HL-60 (cell line): ENCODE data around the gene EIF4EBP2.

Experiments
- DNase-seq, 2 experiments: peaks; one replicate each; pipeline ENCODE4 v3.0.0-alpha.2; 2010 to 2020; ENCODE audit warnings: low read depth in 1 of 2, low spot score in 1 of 2
- H3K27ac ChIP-seq: fragments of 250-450 bp; sonication (Bioruptor Pico); replicated peaks from 2 replicates; pipeline ENCODE4 v1.5.1; 2020; ENCODE audit warnings: mild to moderate bottlenecking, moderate library complexity
- H3K27me3 ChIP-seq: fragments of 250-450 bp; sonication (Bioruptor Pico); 2 replicates; pipeline ENCODE4 v1.5.1; 2021; ENCODE audit warnings: mild to moderate bottlenecking, moderate library complexity; ENCODE audit not compliant: insufficient read depth, poor library complexity, severe bottlenecking
- H3K4me3 ChIP-seq: replicated peaks from 2 replicates; pipeline ENCODE4 v1.5.1; 2011; ENCODE audit warnings: mild to moderate bottlenecking, control low read depth, low read length; ENCODE audit not compliant: insufficient read depth
- GABPA ChIP-seq: IDR thresholded peaks from 2 replicates; pipeline ENCODE4 v1.6.1; 2012; ENCODE audit warnings: low read depth
- POLR2AphosphoS5 ChIP-seq: IDR thresholded peaks from 2 replicates; pipeline ENCODE4 v1.6.1; 2012; ENCODE audit warnings: low read depth
- SPI1 ChIP-seq: IDR thresholded peaks from 2 replicates; pipeline ENCODE4 v1.6.1; 2012; ENCODE audit warnings: low read depth, mild to moderate bottlenecking, borderline replicate concordance
- TF ChIP-seq, protein P1 (sequence below): IDR thresholded peaks from one replicate; pipeline ENCODE4 v1.5.1; 2011; ENCODE audit warnings: low read length, control low read depth, inconsistent platforms; ENCODE audit not compliant: insufficient read depth
- TF ChIP-seq, protein P2 (sequence below): IDR thresholded peaks from 2 replicates; pipeline ENCODE4 v1.6.1; 2012; ENCODE audit warnings: low read depth; ENCODE audit not compliant: insufficient replicate concordance

EIF4EBP2 gene

DNA sequence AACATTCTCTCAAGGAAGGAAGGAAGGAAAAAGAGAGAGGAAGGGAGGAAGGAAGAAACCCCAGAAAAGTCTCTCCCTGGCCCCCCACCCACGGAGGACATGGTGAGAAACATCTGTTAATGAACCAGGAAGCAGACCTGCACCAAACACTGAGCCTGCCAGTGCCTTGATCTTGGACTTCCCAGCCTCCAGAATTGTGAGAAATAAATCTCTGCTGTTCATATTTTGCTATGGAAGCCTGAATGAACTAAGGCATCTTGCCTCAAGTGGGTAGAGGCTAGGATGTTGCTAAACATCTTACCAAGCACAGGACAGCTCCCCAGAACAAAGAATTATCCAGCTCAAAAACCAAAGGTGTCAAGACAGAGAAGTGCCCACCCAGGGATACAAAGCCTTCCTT, 40.7 kb upstream of the EIF4EBP2 start:
- DNase-seq = no peak
- Histone ChIP-seq H3K27ac (no peak overlapping the region), H3K4me3 (no peak overlapping the region), H3K27me3 (no peaks in the 10 kb centered on the region)
- TF ChIP-seq, protein P1, sequence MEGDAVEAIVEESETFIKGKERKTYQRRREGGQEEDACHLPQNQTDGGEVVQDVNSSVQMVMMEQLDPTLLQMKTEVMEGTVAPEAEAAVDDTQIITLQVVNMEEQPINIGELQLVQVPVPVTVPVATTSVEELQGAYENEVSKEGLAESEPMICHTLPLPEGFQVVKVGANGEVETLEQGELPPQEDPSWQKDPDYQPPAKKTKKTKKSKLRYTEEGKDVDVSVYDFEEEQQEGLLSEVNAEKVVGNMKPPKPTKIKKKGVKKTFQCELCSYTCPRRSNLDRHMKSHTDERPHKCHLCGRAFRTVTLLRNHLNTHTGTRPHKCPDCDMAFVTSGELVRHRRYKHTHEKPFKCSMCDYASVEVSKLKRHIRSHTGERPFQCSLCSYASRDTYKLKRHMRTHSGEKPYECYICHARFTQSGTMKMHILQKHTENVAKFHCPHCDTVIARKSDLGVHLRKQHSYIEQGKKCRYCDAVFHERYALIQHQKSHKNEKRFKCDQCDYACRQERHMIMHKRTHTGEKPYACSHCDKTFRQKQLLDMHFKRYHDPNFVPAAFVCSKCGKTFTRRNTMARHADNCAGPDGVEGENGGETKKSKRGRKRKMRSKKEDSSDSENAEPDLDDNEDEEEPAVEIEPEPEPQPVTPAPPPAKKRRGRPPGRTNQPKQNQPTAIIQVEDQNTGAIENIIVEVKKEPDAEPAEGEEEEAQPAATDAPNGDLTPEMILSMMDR = no peak
- TF ChIP-seq SPI1 (no peak), GABPA (no peak), POLR2AphosphoS5 (no peak)
- TF ChIP-seq, protein P2, sequence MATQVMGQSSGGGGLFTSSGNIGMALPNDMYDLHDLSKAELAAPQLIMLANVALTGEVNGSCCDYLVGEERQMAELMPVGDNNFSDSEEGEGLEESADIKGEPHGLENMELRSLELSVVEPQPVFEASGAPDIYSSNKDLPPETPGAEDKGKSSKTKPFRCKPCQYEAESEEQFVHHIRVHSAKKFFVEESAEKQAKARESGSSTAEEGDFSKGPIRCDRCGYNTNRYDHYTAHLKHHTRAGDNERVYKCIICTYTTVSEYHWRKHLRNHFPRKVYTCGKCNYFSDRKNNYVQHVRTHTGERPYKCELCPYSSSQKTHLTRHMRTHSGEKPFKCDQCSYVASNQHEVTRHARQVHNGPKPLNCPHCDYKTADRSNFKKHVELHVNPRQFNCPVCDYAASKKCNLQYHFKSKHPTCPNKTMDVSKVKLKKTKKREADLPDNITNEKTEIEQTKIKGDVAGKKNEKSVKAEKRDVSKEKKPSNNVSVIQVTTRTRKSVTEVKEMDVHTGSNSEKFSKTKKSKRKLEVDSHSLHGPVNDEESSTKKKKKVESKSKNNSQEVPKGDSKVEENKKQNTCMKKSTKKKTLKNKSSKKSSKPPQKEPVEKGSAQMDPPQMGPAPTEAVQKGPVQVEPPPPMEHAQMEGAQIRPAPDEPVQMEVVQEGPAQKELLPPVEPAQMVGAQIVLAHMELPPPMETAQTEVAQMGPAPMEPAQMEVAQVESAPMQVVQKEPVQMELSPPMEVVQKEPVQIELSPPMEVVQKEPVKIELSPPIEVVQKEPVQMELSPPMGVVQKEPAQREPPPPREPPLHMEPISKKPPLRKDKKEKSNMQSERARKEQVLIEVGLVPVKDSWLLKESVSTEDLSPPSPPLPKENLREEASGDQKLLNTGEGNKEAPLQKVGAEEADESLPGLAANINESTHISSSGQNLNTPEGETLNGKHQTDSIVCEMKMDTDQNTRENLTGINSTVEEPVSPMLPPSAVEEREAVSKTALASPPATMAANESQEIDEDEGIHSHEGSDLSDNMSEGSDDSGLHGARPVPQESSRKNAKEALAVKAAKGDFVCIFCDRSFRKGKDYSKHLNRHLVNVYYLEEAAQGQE = no peak

DNA sequence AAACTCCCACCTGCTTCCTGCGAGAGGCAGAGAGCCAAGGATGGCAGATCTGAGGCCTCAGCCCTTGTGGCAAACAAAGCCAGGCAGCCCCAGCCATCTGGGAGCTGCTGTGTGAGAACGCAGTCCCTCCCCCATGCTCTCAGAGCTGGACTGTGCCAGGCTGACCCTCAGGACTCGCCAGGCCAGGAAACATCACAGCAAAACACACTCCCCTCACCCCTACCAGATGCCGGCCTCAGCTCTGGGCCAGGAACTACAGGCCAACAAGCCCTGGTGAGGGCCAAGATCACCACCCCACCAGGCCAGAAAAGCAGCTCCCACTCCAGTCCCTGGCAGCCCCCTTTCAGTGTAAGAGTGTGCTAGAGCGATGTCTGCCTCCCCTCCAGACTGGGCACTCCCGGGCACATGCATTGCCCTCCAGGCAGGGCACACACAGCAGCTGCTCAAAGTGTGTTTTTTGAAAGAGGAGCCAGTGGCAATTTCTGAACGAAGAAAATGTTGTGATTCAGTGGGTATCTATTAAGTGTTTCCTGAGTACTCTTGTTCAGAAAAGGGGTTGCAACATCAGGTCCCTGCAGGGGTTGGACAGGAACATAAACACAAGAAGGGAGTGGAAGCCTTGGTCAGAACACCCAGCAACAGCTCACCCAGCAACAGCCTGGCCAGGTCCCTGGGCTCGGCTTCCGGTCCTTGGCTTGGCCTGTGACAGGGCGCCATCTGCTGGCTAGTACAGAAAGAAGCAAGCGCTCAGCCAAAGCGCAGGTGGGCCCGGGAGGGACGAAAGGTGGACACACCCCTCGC, 39.8 kb upstream of the EIF4EBP2 start:
- H3K4me3 ChIP-seq = no peak overlapping the region
- H3K27me3 ChIP-seq = no peaks in the 10 kb centered on the region
- TF ChIP-seq, protein P1 = peak; percentile 81
- no peak for TF ChIP-seq SPI1
- no peak for TF ChIP-seq POLR2AphosphoS5
- TF ChIP-seq, protein P2 = no peak
- TF ChIP-seq GABPA = no peak
- peak; percentile 87 to 89 for DNase-seq
- H3K27ac ChIP-seq = no peak overlapping the region

DNA sequence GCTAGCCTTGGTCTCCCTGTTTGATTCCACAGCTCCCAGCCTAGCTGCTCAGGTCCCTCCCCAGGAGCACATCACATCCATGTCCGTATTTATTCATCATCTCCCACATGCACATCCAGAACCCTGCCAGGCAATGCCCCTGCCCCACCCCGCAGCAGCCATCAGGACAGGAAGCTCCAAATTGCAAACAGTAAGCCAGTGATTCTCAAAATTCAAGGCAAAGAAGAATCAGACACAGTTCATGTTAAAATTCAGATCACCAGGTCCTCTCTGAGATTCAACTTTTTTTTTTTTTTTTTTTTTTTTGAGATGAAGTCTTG, 39.2 kb upstream of the EIF4EBP2 start:
- H3K27ac ChIP-seq = no peak overlapping the region
- no peak overlapping the region for H3K4me3 ChIP-seq
- DNase-seq = no peak
- H3K27me3 ChIP-seq = no peaks in the 10 kb centered on the region
- TF ChIP-seq SPI1 (no peak), GABPA (no peak), POLR2AphosphoS5 (no peak)
- TF ChIP-seq, protein P1 = no peak
- TF ChIP-seq, protein P2 = no peak
